ENCODE measurements around the gene FAM168A. TPM values are rescaled to one million over a fixed set of nuclear protein-coding genes. Genes with fewer than 3 reads are reported as not detected.

Gene FAM168A
- total RNA-seq, 2 donors from 2014 or later: 30.9 to 40.8 TPM

GRCh38 chr11:73521621-73522020 is 76.3 kb downstream of the FAM168A start:
- Histone ChIP-seq H3K27ac (no peak overlapping the region), H3K27me3 (no peaks in the 10 kb centered on the region), H3K9me3 (no peaks in the 10 kb centered on the region), H3K4me3 (no peak overlapping the region), H3K4me1 (peaks cover 0 to 4% of the 10 kb centered on the region in 2 donors), H3K36me3 (no peaks in the 10 kb centered on the region)
- TF ChIP-seq, protein P1, sequence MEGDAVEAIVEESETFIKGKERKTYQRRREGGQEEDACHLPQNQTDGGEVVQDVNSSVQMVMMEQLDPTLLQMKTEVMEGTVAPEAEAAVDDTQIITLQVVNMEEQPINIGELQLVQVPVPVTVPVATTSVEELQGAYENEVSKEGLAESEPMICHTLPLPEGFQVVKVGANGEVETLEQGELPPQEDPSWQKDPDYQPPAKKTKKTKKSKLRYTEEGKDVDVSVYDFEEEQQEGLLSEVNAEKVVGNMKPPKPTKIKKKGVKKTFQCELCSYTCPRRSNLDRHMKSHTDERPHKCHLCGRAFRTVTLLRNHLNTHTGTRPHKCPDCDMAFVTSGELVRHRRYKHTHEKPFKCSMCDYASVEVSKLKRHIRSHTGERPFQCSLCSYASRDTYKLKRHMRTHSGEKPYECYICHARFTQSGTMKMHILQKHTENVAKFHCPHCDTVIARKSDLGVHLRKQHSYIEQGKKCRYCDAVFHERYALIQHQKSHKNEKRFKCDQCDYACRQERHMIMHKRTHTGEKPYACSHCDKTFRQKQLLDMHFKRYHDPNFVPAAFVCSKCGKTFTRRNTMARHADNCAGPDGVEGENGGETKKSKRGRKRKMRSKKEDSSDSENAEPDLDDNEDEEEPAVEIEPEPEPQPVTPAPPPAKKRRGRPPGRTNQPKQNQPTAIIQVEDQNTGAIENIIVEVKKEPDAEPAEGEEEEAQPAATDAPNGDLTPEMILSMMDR (IDR thresholded peaks at IDR 0.05): no peak
- no peak for DNase-seq (ENCODE audit: low spot score)

DNA sequence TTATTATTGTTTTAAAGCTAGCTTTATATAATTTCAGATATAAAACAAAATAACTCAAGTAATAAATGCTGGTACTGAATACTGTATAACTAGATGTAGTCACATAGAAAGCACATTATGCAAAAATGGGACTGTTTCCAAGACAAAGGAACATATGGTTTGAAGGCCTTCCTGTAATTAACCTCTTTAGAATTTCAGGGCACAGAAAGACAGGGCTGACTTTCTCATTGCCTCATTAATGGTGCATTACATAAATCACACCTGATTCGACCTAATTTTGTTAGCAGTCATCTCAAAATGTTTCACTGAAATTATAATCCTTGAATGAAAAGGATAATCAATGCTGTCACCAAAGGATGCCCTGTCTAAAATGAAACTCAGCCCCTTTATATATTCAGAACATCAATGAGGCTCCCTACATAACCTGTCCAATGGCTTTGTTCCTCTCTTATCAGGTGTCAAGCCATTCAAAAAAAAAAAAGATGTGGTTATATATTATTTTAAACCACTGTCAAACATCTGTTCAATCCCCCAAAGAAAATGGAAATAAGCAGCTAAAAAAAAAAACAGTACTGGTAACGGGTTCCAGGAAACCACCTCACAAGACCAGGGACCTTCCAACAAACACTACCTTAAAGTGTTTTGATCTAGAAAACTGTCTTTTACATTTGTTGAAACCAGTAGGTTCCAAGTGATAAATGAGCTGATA is 77.4 kb downstream of the FAM168A start:
- Histone ChIP-seq H3K36me3 (no peaks in the 10 kb centered on the region), H3K27ac (no peak overlapping the region), H3K27me3 (no peaks in the 10 kb centered on the region), H3K4me3 (no peak overlapping the region), H3K4me1 (no peaks in the 10 kb centered on the region), H3K9me3 (no peaks in the 10 kb centered on the region)
- TF ChIP-seq, protein P1 (IDR thresholded peaks at IDR 0.05): no peak
- DNase-seq (ENCODE audit: low spot score): no peak

- Histone ChIP-seq H3K27ac (no peak overlapping the region), H3K27me3 (no peaks in the 10 kb centered on the region), H3K9me3 (no peaks in the 10 kb centered on the region), H3K36me3 (no peaks in the 10 kb centered on the region), H3K4me1 (no peaks in the 10 kb centered on the region), H3K4me3 (no peak overlapping the region)
- DNase-seq (ENCODE audit: low spot score): no peak
- TF ChIP-seq, protein P1 (IDR thresholded peaks at IDR 0.05): no peak
These were observed 78.6 kb downstream of the FAM168A start for GRCh38 chr11:73519266-73519665.

GRCh38 chr11:73518195-73518594 is 79.7 kb downstream of the FAM168A start:
- Histone ChIP-seq H3K9me3 (no peaks in the 10 kb centered on the region), H3K4me1 (no peaks in the 10 kb centered on the region), H3K27ac (no peak overlapping the region), H3K4me3 (no peak overlapping the region), H3K36me3 (no peaks in the 10 kb centered on the region), H3K27me3 (no peaks in the 10 kb centered on the region)
- no peak for DNase-seq (ENCODE audit: low spot score)
- TF ChIP-seq, protein P1 (IDR thresholded peaks at IDR 0.05): no peak

DNA sequence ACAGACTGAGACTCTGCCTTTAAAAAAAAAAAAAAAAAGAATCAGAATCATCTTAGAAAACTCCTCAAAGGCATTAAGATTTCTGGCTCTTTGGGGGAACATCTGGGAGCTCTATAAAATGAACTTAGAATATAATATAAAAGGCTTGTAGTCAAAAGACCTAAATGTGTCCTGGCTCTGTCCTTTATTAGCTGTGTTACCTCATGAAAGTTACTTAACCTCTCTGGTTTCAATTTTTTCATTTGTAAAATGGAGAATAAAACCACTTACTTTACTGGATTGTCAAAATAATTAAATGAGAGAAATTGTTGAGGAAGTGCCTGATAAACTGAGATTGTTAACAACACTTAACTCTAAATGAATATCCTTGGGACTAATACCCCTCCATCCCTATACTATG is 81.8 kb downstream of the FAM168A start:
- H3K27ac ChIP-seq: no peak overlapping the region
- no peak overlapping the region for H3K4me3 ChIP-seq
- H3K4me1 ChIP-seq: peaks cover 0 to 7% of the 10 kb centered on the region in 2 donors
- TF ChIP-seq, protein P1 (IDR thresholded peaks at IDR 0.05): no peak
- no peak for DNase-seq (ENCODE audit: low spot score)
- no peaks in the 10 kb centered on the region for H3K36me3 ChIP-seq
- no peaks in the 10 kb centered on the region for H3K9me3 ChIP-seq
- no peaks in the 10 kb centered on the region for H3K27me3 ChIP-seq

- peaks cover 0 to 7% of the 10 kb centered on the region in 2 donors for H3K4me1 ChIP-seq
- no peaks in the 10 kb centered on the region for H3K9me3 ChIP-seq
- no peak for DNase-seq (ENCODE audit: low spot score)
- H3K36me3 ChIP-seq: no peaks in the 10 kb centered on the region
- H3K27ac ChIP-seq: no peak overlapping the region
- TF ChIP-seq, protein P1 (IDR thresholded peaks at IDR 0.05): no peak
- H3K27me3 ChIP-seq: no peaks in the 10 kb centered on the region
- no peak overlapping the region for H3K4me3 ChIP-seq
These were observed 84.2 kb downstream of the FAM168A start for GRCh38 chr11:73513707-73514106.
